Kidney tubule cell (primary cell): ENCODE data around the gene SLC35E4.
"Not testable (repeated sequence)": the region's sequence is repeated elsewhere in the genome, so short reads cannot be mapped to it uniquely, and the experiment has no call there.

ENCODE experiments used
- DNase-seq: peaks from one replicate; pipeline ENCODE4 v3.0.0-alpha.2; 2018; ENCODE audit warnings: low spot score

The SLC35E4 gene

DNA sequence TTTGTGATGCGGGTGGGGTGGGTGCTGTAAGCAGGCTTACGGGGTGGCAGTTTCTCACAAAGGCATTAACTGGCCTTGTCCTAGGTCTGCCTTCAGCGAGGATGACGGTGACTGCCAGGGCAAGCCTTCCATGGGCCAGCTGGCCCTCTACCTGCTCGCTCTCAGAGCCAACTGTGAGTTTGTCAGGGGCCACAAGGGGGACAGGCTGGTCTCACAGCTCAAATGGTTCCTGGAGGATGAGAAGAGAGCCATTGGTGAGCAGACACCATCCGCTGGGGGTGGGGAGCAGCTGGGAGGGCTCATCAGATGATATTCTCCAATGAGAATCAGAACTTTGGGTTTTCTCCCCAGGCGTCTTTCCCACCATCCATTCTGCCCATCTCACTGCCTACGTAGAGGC is 22.8 kb upstream of the SLC35E4 start:
- no peak for DNase-seq

DNA sequence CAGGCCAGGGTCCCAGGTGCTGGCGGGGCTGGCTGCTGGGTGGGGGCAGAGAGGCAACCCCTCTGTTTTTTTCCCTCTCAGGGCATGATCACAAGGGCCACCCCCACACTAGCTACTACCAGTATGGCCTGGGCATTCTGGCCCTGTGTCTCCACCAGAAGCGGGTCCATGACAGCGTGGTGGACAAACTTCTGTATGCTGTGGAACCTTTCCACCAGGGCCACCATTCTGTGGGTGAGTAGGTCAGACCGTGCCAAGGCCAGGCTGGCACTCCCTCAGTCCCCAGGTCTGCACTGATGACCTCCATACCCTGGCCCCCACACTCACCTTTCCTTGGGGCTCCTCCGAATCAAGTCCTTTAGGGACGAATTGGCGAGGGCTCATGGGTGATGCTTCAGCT is 21.3 kb upstream of the SLC35E4 start:
- no peak for DNase-seq

DNA sequence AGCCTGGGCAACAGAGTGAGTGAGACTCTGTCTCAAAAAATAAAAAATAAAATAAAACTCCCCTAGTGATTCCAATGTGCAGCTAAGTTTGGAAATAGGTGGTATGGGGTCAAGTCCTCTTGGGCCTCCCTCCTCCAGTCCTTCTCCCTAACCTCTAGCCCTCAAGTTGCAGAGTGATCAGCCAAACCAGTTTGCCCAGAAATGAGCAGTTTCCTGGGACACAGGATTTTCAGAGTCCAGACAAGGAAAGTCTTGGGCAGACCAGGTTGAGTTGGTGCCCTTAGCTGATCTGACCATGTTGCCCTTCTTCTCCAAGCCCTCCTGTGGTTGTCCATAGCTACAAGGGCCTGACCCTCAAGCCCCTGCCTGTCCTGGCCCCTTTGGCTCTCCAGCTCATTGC is 20.7 kb upstream of the SLC35E4 start:
- no peak for DNase-seq

DNA sequence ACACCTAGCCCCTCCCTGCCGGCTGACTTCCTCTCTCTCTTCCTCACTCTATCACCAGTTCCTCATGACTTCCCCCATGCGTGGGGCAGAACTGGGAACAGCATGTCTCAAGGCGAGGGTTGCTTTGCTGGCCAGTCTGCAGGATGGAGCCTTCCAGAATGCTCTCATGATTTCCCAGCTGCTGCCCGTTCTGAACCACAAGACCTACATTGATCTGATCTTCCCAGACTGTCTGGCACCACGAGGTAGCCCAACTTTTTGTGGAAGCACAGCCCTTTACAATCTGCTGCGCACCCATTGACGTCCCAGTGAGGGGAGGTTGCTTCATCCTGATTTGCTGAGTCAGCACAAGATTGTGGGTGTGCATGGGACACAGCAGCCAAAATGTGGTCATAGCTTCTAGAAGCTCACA is 20.0 kb upstream of the SLC35E4 start:
- no peak for DNase-seq

DNA sequence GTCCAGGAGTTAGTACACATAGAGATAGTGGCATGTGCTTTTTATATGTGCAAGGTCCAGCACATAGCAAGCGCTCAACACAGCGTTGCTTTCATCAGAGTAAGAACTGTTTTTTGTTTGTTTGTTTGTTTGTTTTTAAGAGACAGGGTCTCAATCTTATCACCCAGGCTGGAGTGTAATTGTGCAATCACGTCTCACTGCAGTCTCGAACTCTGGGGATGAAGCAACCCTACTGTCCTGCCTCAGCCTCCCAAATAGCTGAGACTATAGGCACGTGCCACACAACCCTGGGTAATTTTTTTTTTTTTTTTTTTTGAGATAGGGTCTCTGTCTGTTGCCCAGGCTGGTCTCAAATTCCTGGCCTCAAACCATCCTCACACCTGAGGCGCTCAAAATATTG is 17.8 kb upstream of the SLC35E4 start:
- DNase-seq, result no peak

DNA sequence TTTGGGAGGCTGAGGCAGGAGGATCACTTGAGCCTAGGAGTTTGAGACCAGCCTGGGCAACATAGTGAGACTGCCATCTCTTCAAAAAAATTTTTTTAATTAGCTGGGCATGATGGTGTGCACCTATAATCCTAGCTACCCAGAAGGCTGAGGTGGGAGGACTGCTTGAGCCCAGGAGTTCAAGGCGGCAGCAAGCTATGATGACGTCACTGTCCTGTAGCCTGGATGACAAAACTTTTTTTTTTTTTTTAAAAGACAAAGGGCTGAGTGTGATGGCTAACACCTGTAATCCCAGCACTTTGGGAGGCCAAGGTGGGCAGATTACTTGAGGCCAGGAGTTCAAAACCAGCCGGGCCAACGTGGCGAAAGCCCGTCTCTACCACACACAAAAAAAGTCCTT is 15.7 kb upstream of the SLC35E4 start:
- not testable (repeated sequence) for DNase-seq

DNA sequence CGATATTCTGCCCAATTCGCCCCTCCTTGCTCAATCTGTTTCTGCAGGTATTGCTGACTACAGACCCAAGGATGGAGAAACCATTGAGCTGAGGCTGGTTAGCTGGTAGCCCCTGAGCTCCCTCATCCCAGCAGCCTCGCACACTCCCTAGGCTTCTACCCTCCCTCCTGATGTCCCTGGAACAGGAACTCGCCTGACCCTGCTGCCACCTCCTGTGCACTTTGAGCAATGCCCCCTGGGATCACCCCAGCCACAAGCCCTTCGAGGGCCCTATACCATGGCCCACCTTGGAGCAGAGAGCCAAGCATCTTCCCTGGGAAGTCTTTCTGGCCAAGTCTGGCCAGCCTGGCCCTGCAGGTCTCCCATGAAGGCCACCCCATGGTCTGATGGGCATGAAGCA is 9.2 kb upstream of the SLC35E4 start:
- no peak for DNase-seq

DNA sequence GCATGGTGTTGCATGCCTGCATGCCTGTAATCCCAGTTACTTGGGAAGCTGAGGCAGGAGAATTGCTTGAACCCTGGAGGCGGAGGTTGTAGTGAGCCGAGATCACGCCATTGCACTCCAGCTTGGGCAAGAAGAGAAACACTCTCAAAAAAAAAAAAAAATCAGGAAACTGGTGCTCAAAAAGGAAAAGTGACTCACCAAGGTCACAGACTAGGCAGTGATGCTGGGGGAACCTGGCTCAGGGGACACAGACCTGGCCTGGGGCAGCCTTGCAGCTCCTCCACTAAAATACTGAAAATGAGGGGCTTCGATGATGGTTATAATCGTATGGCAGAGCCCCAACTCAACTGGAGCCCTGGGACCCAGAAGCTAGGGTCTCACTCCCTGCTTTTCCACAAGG is 8.1 kb upstream of the SLC35E4 start:
- no peak for DNase-seq

DNA sequence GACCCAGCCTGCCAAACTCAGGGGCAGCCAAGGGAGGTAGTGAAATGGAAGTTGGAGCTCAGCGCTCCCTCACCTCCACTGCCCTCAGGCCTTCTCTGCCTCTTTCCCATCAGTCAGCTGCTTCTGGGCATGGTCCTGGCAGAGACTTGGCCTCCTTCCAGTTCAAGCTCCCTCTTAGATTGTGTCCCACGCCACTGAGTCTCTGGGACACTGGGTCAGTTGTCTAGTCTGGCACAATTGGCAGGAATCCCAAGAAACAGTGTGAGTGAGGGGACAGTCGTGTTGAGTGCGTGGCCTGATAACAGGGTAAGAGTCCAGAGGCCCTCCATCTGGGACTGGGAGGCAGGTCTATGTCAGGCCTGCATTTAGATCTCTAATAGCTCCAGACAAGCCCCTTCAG is 7.1 kb upstream of the SLC35E4 start:
- DNase-seq, result no peak

DNA sequence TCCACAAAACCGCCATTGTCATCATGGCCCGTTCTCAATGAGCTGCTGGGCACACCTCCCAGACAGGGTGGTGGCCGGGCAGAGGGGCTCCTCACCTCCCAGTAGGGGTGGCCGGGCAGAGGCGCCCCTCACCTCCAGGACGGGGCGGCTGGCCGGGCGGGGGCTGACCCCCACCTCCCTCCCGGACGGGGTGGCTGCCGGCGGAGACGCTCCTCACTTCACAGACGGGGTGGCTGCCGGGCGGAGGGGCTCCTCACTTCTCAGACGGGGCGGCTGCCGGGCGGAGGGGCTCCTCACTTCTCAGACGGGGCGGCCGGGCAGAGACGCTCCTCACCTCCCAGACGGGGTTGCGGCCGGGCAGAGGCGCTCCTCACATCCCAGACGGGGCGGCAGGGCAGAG is 4.1 kb upstream of the SLC35E4 start:
- DNase-seq, result not testable (repeated sequence)

DNA sequence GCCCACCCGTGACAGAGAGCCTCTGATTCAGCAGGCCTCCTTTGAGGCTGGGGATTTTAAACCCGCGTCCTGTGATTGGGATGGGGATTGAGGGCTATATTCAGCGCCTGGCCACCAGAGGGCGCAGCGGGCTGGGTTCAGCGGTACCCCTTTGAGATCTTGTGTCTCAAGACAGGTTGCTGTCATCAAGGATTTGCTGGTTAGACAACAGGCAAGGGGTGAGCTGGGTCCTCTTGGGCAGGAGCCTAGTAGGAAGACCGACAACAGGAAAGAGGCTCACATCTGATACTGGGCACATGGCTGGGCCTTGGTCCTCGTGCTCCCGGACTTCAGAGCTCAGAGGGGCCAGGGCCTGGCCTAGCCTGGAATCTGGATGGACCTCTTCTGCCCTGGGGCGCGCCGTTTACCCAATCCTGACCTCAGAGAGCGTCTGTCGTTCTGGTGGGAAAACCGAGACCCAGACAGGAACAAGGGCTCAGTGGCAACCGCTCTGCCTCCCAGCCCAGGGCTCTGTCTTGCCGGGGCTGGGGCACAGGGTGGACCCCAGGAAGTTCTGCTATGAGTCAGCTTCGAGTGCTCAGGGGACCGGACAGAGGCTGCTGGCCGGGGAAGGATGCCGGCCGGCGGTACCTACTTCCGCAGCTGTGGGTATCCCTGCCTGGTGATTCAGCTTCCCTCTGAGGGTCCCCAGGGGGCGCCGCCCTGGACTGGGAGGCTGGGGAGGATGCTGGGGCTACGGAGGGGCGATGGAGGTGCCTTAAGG is 929 bp upstream of the SLC35E4 start:
- DNase-seq, result peak; percentile 91

DNA sequence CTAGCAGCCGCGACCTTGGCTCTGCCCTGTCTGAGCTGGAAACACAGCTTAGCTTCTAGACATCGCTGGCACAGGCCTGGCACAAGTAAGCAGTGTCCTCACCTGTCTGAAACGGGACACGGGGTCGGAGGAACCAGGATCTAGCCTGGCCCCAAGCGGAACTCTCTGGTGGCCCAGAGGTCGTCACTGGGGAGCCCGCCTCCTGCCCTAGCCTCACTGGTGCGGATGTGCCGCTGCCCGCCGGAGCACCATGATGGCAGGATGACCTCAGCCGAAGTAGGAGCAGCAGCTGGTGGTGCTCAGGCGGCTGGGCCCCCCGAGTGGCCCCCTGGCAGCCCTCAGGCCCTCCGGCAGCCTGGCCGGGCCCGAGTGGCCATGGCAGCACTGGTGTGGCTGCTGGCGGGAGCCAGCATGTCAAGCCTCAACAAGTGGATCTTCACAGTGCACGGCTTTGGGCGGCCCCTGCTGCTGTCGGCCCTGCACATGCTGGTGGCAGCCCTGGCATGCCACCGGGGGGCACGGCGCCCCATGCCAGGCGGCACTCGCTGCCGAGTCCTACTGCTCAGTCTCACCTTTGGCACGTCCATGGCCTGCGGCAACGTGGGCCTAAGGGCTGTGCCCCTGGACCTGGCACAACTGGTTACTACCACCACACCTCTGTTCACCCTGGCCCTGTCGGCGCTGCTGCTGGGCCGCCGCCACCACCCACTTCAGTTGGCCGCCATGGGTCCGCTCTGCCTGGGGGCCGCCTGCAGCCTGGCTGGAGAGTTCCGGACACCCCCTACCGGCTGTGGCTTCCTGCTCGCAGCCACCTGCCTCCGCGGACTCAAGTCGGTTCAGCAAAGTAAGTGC is 871 bp downstream of the SLC35E4 start:
- peak; percentile 23 for DNase-seq

DNA sequence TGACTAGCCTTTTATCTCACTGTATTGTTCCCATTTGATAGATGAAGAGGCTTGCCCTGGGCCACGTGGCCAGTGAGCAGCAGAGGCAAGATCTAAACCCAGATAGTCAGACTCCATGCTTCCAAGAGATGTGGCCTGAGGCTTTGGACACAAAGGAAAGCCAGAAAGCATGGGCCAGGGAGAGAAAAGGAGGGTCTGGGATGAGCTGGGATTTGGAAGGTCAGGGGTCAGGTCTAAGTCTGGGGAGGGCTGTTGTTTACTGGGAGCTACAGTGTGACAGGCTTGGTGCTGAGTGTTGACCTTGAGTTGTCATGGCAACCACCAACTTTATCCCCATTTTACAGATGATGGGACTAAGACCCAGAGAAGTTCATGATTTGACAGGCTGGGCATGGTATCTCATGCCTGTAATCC is 2.1 kb downstream of the SLC35E4 start:
- no peak for DNase-seq

DNA sequence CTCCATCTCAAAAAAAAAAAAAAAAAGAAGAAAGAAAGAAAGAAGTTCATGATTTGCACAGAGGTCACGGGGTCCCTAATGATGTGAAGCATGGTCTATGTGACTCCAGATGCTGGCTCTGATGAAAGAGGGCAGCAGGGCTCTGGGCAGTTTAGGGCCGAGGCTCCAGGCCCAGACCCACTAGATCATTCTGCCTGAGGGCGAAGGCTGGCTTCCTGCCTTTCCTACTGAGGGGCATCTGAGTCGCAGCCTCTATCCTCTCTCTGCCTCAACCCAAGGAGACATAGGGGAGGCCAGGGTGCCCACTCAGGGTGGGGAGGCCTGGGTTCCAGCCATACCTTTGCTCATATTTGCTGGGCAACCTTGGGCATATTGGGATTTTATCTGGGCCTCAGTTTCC is 4.8 kb downstream of the SLC35E4 start:
- no peak for DNase-seq

DNA sequence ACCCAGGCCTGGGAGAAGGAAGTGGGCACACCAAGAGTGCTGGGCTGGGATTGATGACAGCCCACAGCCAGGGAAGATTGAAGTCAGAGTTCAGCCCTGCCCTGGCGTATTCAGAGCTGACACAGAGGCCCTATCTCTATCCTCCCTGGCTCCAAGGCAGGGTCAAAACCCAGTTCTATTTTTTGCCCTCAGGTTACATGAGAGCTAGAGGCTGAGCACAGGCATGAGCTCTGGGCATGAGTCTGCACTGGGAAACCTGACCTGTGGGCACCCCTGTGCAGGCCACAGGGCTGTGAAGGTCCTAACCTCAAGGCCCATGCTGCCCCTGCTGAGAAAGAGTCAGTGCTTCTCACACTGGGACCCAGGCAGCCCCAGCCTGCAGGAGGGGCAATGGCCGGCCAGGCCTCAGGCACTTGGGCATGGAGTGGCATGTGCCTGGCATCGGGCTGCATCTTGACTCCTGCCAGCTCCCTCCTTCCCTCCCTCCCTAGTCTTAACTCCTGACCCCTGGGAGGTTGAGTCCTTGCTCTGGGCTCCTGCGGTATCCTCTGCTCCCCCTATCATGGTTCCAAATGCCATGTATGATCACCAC is 5.4 kb downstream of the SLC35E4 start:
- DNase-seq, result no peak

DNA sequence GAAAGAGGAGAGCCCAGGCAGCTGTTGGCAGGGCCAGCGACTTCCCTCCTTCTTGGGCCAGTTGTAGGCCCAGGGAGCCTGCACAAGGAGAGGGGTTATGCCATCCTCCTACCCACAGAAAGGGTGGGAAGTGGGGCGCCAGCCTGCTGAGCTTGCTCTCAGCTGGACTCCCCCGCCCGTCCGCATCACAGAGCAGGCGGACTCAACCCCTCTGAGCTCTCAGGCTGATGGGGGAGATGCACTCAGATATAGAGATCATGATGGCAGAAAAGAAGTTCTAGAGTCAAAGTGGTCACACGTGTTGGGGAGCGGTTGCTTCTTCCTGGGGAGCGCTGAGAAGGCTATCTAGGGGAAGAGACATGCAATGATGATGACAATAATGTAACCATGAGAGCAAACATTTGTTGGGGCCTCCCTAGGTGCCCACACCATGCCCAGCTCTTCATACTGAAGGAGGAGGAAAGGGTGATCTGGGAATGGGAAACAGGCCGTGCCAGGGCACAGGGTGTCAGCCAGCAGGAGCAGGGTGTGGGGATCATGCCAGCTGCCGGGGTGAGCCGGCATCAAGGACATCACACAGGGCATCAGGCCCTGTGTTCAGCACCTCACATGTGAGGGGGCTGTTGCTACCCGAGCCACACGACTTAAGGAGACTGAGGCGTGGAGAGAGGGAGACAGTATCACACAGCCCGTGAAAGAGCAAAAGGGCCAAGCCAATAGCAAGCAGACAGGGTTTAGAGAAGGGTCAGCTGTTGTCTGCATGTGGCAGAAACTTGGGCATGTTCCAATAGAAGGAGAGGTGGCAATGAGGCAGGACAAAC is 7.7 kb downstream of the SLC35E4 start:
- DNase-seq, result no peak

DNA sequence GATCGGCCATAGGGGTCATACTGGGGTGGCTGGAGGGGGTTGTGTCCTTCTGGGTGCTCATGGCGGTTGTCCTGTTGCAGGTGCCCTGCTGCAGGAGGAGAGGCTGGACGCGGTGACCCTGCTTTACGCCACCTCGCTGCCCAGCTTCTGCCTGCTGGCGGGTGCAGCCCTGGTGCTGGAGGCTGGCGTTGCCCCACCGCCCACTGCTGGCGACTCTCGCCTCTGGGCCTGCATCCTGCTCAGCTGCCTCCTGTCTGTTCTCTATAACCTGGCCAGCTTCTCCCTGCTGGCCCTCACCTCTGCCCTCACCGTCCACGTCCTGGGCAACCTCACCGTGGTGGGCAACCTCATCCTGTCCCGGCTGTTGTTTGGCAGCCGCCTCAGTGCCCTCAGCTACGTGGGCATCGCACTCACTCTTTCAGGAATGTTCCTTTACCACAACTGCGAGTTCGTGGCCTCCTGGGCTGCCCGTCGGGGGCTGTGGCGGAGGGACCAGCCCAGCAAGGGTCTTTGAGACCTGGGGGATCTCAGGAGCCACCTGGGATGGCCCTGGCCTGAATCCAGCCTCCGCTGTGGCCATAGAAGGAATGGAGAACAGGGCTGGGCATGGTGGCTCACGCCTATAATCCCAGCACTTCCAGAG is 11.1 kb downstream of the SLC35E4 start:
- DNase-seq, result no peak

DNA sequence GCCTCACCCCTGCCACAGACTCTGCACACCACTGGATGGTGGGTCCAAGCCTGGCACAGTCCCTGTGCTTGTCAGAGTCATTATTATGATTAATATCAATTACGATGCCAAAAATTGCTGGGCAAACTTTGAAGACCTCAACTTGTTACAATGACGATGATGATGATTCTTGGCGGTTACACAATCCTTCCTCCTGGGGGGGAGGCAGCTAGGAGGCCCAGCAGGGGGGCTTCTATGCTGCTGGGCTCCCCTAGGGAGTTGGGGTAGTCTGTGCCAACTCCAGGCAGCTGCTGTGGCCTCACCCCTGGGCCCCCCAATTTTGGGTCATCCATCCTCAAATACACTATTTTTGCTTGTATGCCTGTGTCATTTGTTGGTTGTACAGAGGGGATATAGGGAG is 12.0 kb downstream of the SLC35E4 start:
- no peak for DNase-seq

DNA sequence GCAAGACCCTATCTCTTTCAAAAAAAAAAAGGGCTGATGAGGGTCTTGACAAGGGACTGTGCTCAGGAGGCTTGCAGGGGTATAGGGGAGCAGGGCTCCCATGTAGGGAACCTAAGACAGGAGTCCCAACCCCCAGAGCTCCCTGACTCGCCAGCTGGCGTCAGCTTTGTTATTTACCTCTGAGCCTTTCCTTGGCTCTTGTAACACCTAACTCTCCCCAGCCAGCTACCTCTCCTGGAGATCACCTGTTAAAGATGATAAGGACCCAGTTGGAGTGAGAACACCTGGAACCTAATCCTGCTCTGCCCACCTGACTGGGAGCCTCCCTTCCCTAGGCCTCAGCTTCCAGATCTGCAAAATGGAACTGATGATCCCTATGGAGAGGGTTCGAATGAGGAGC is 13.2 kb downstream of the SLC35E4 start:
- no peak for DNase-seq

DNA sequence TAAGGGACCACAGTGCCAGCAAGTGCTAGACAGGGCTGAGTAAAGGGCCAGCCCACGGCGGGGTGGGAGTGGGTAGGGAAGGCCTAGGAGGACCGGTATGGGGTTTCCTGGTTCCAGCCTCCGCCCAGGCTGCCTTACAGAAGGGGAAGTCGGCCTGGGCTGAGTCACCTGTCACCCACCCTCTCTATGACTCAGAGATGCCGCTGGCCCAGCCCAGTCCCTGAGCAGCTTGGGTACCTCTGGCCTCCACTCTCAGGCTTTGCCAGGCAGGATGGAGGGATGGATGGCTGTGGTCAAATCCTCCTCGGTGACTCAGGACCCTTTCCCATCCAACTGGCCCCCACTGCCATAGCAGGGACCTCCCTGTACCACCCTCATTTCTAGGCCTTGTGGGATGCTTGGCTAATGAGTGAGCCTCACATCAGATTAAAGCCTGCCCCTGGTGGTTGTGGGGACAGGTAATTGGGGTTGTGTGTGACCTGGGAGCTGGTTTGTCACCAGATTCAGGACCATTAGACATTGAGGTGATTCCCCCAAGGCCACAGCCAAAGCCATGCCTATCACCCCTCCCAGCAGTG is 13.9 kb downstream of the SLC35E4 start:
- DNase-seq, result peak; percentile 94

DNA sequence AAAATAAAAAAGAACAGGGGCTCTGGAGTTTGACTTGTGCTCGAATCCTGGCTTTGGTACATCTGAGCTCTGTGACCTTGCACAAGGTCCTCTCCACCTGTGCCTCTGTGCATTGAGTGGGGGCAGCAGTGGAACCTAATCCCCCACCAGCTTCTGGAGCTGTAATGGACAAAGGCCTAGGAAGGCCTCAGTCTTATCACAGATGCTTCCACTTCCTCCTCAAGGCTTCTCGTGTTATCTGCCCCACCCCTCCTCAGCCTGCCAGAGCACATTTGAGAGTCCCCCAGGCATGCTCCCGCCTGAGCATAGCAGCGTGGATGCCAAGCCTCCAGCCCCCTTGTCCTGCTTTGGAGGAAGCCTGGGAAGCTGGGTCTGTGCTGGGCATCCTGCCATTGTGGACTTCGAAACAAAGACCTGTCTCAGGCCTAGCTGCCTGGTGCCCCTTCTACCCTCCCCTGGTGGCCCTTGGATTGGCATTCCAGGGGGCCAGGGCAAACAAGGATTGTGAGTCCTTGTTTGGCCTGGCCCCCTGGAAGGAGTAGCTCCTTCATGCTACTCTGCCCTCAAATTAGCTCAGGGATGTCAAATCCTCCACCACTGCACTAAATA is 15.0 kb downstream of the SLC35E4 start:
- no peak for DNase-seq
